ENCODE data around the gene CAVIN4. TPM values are rescaled to one million over a fixed set of nuclear protein-coding genes. Genes with fewer than 3 reads are reported as not detected.

CAVIN4 gene
- total and polyA plus RNA-seq, 9 of the 15 experiments (the other 6 are each of a cell fraction or from before 2014, with no cell fraction given): 0.06 to 0.29 (median 0.18) TPM

GRCh38 chr9:100586093-100586492, 8.2 kb downstream of the CAVIN4 start:
- Histone ChIP-seq H3K9me1 (ENCODE audit: control insufficient read depth, insufficient read depth, low read length) (no peaks in the 10 kb centered on the region), H2AFZ (ENCODE audit: low read depth, low read length) (no peak overlapping the region), H3K27ac (ENCODE audit: extremely low read depth, low read depth, low read length) (no peak overlapping the region), H3K79me2 (ENCODE audit: control insufficient read depth, insufficient read depth, low read length) (no peaks in the 10 kb centered on the region), H3K4me1 (replicated peaks in 1 of 2; ENCODE audit: control insufficient read depth in 2 of 2, insufficient read depth in 2 of 2, low read length in 2 of 2) (no peaks in the 10 kb centered on the region), H4K20me1 (replicated peaks; ENCODE audit: control insufficient read depth, insufficient read depth, low read length) (no peaks in the 10 kb centered on the region), H3K9ac (ENCODE audit: insufficient read depth in 1 of 2, low read depth in 2 of 2, low read length in 2 of 2) (no peak overlapping the region), H3K9me3 (replicated peaks; ENCODE audit: control insufficient read depth, insufficient read depth, low read depth, low read length) (no peaks in the 10 kb centered on the region), H3K4me2 (ENCODE audit: insufficient read depth, low read length) (no peak overlapping the region), H3K27me3 (ENCODE audit: control insufficient read depth in 2 of 2, insufficient read depth in 2 of 2, low read length in 2 of 2) (peaks cover 5 to 22% of the 10 kb centered on the region in 2 experiments; a peak in 4 of 5 replicates), H3K4me3 (no peak overlapping the region), H3K36me3 (ENCODE audit: control insufficient read depth, insufficient read depth, low read length) (no peaks in the 10 kb centered on the region)
- DNase-seq (ENCODE audit: extremely low read depth in 1 of 4, low spot score in 3 of 4) (no peak), FAIRE-seq (no peak), ATAC-seq (no peak)
- 2% methylated on average over 7 of the region's 7 CpGs for WGBS (ENCODE audit: insufficient coverage, low coverage, missing lambda C conversion rate)
- intact Hi-C loops (cut with micrococcal nuclease) (no loop called here), in situ Hi-C loops (cut with MboI) (loop anchor here (25.0 kb wide), 2 partner anchors 249 to 549 kb away; no protein-coding TSS in a partner anchor)
- CTCF ChIA-PET (ENCODE audit: low intra/inter-chr PET ratio): no interaction called here
- POLR2A ChIA-PET: no interaction called here
- TF ChIP-seq ZBTB33 (CRISPR knock-in tag; IDR thresholded peaks at IDR 0.05) (no peak), ZBTB17 (CRISPR knock-in tag; IDR thresholded peaks at IDR 0.05) (no peak), ARHGAP35 (IDR thresholded peaks at IDR 0.05; ENCODE audit: partially characterized antibody) (no peak), ZFP36 (IDR thresholded peaks at IDR 0.05; ENCODE audit: low read depth, low read length, partially characterized antibody) (no peak)
- BruUV-seq (replicated peaks): no TSS peak
